ENCODE results near the gene CYP2A6. TPM values are rescaled to one million over a fixed set of nuclear protein-coding genes. Genes with fewer than 3 reads are reported as not detected.
"Not testable (repeated sequence)": the region's sequence is repeated elsewhere in the genome, so short reads cannot be mapped to it uniquely, and the experiment has no call there.

The CYP2A6 gene
- total and polyA plus RNA-seq, 4 experiments from 2014 or later: 0.23 TPM; not detected in 3

GRCh38 chr19:40843653-40844052, 6.6 kb downstream of the CYP2A6 start:
- H3K9me3 Mint-ChIP-seq; H3K27me3 ChIP-seq (ENCODE audit: insufficient read depth, low read length); H3K27ac ChIP-seq (ENCODE audit: low read depth, low read length); CTCF ChIA-PET (ENCODE audit: partially characterized antibody); H3K36me3 Mint-ChIP-seq; H3K9me3 ChIP-seq (ENCODE audit: control insufficient read depth in 1 of 2, low read length in 2 of 2); H3K36me3 ChIP-seq (ENCODE audit: insufficient read depth, low read length): not testable (repeated sequence)
- H3K4me1 ChIP-seq (ENCODE audit: insufficient read depth, low read length): peaks cover 14% of the 10 kb centered on the region
- Mint-ChIP-seq H3K4me3 (peak overlapping the region; percentile 62 to 87 (median 76)), H3K27ac (peak overlapping the region; percentile 72 to 98 (median 93)), H3K27me3 (peaks cover 4 to 11% of the 10 kb centered on the region in 2 donors), H3K4me1 (peaks cover 9 to 47% (median 29%) of the 10 kb centered on the region in 4 donors)
- POLR2A ChIA-PET (ENCODE audit: partially characterized antibody): interaction anchor here (0.8 to 0.9 kb wide), 2 partner anchors 127 to 180 kb away, joined by 3 to 7 read pairs; no protein-coding TSS in a partner anchor
- intact Hi-C loops (cut with micrococcal nuclease): loop anchor here (1.0 kb wide), 1 partner anchor 32 kb away; no protein-coding TSS in a partner anchor
- peak overlapping the region in 1 of 2 donors; percentile 19 for H3K4me3 ChIP-seq (ENCODE audit: low read length in 2 of 2)
- peak; percentile 76 to 89 (median 87) for DNase-seq

- H3K36me3 Mint-ChIP-seq; CTCF ChIA-PET (ENCODE audit: partially characterized antibody); H3K27me3 Mint-ChIP-seq; H3K9me3 ChIP-seq (ENCODE audit: control insufficient read depth in 1 of 2, low read length in 2 of 2); H3K36me3 ChIP-seq (ENCODE audit: insufficient read depth, low read length); H3K9me3 Mint-ChIP-seq; H3K27me3 ChIP-seq (ENCODE audit: insufficient read depth, low read length); H3K27ac ChIP-seq (ENCODE audit: low read depth, low read length); intact Hi-C loops (cut with micrococcal nuclease): not testable (repeated sequence)
- H3K4me1 ChIP-seq (ENCODE audit: insufficient read depth, low read length): peaks cover 14% of the 10 kb centered on the region
- peak in 1 of 5 donors; percentile 25 for DNase-seq
- peak overlapping the region in 1 of 2 donors; percentile 19 for H3K4me3 ChIP-seq (ENCODE audit: low read length in 2 of 2)
- Mint-ChIP-seq H3K27ac (peak overlapping the region; percentile 76 to 98 (median 93)), H3K4me1 (peaks cover 9 to 42% (median 28%) of the 10 kb centered on the region in 4 donors), H3K4me3 (peak overlapping the region; percentile 62 to 87 (median 80))
- POLR2A ChIA-PET (ENCODE audit: partially characterized antibody): interaction anchor here (0.8 to 0.9 kb wide), 2 partner anchors 128 to 180 kb away, joined by 3 to 7 read pairs; no protein-coding TSS in a partner anchor
Observed at GRCh38 chr19:40842997-40843652, 7.1 kb downstream of the CYP2A6 start.

GRCh38 chr19:40842012-40842411, 8.2 kb downstream of the CYP2A6 start:
- H3K4me3 Mint-ChIP-seq; H3K9me3 Mint-ChIP-seq; H3K4me3 ChIP-seq (ENCODE audit: low read length in 2 of 2); H3K27me3 Mint-ChIP-seq; H3K36me3 Mint-ChIP-seq; intact Hi-C loops (cut with micrococcal nuclease); H3K27me3 ChIP-seq (ENCODE audit: insufficient read depth, low read length); DNase-seq; H3K27ac ChIP-seq (ENCODE audit: low read depth, low read length); H3K36me3 ChIP-seq (ENCODE audit: insufficient read depth, low read length); POLR2A ChIA-PET (ENCODE audit: partially characterized antibody); H3K9me3 ChIP-seq (ENCODE audit: control insufficient read depth in 1 of 2, low read length in 2 of 2); CTCF ChIA-PET (ENCODE audit: partially characterized antibody): not testable (repeated sequence)
- Mint-ChIP-seq H3K27ac (peak overlapping the region in 1 of 7 donors; percentile 35), H3K4me1 (peaks cover 9 to 30% (median 23%) of the 10 kb centered on the region in 4 donors)
- H3K4me1 ChIP-seq (ENCODE audit: insufficient read depth, low read length): peaks cover 14% of the 10 kb centered on the region

GRCh38 chr19:40838477-40838876, 11.8 kb downstream of the CYP2A6 start:
- H3K36me3 ChIP-seq (ENCODE audit: insufficient read depth, low read length); H3K4me3 ChIP-seq (ENCODE audit: low read length in 2 of 2); H3K9me3 Mint-ChIP-seq; H3K9me3 ChIP-seq (ENCODE audit: control insufficient read depth in 1 of 2, low read length in 2 of 2); POLR2A ChIA-PET (ENCODE audit: partially characterized antibody); CTCF ChIA-PET (ENCODE audit: partially characterized antibody); H3K27ac ChIP-seq (ENCODE audit: low read depth, low read length); H3K4me1 Mint-ChIP-seq; H3K36me3 Mint-ChIP-seq; H3K27me3 Mint-ChIP-seq; DNase-seq; intact Hi-C loops (cut with micrococcal nuclease); H3K4me3 Mint-ChIP-seq; H3K27me3 ChIP-seq (ENCODE audit: insufficient read depth, low read length); H3K4me1 ChIP-seq (ENCODE audit: insufficient read depth, low read length); H3K27ac Mint-ChIP-seq: not testable (repeated sequence)

GRCh38 chr19:40836754-40837429, 13.4 kb downstream of the CYP2A6 start:
- no peaks in the 10 kb centered on the region for H3K4me1 ChIP-seq (ENCODE audit: insufficient read depth, low read length)
- ChIA-PET POLR2A (ENCODE audit: partially characterized antibody) (no interaction called here), CTCF (ENCODE audit: partially characterized antibody) (no interaction called here)
- H3K27me3 Mint-ChIP-seq: no peaks in the 10 kb centered on the region
- H3K36me3 Mint-ChIP-seq: no peaks in the 10 kb centered on the region
- no peak overlapping the region for H3K4me3 ChIP-seq (ENCODE audit: low read length in 2 of 2)
- no peak for DNase-seq
- H3K4me1 Mint-ChIP-seq: peaks cover 2 to 9% (median 6%) of the 10 kb centered on the region in 4 donors
- intact Hi-C loops (cut with micrococcal nuclease): no loop called here
- H3K27me3 ChIP-seq (ENCODE audit: insufficient read depth, low read length): no peaks in the 10 kb centered on the region
- H3K9me3 ChIP-seq (ENCODE audit: control insufficient read depth in 1 of 2, low read length in 2 of 2): no peaks in the 10 kb centered on the region
- H3K4me3 Mint-ChIP-seq: no peak overlapping the region
- no peak overlapping the region for H3K27ac ChIP-seq (ENCODE audit: low read depth, low read length)
- no peaks in the 10 kb centered on the region for H3K36me3 ChIP-seq (ENCODE audit: insufficient read depth, low read length)
- peak overlapping the region in 1 of 7 donors; percentile 1 for H3K27ac Mint-ChIP-seq
- no peaks in the 10 kb centered on the region for H3K9me3 Mint-ChIP-seq

- H3K36me3 ChIP-seq (ENCODE audit: insufficient read depth, low read length); H3K36me3 Mint-ChIP-seq; H3K27me3 Mint-ChIP-seq; DNase-seq; H3K27ac ChIP-seq (ENCODE audit: low read depth, low read length); H3K4me3 ChIP-seq (ENCODE audit: low read length in 2 of 2); H3K27me3 ChIP-seq (ENCODE audit: insufficient read depth, low read length); CTCF ChIA-PET (ENCODE audit: partially characterized antibody); intact Hi-C loops (cut with micrococcal nuclease); H3K9me3 ChIP-seq (ENCODE audit: control insufficient read depth in 1 of 2, low read length in 2 of 2); H3K9me3 Mint-ChIP-seq; H3K4me1 ChIP-seq (ENCODE audit: insufficient read depth, low read length): not testable (repeated sequence)
- H3K4me1 Mint-ChIP-seq: peaks cover 3 to 13% (median 6%) of the 10 kb centered on the region in 4 donors
- POLR2A ChIA-PET (ENCODE audit: partially characterized antibody): interaction anchor here (0.6 kb wide), 1 partner anchor 31 kb away, joined by 3 read pairs; no protein-coding TSS in a partner anchor
- peak overlapping the region in 3 of 8 donors; percentile 21 to 55 (median 34) for H3K4me3 Mint-ChIP-seq
- H3K27ac Mint-ChIP-seq: peak overlapping the region in 5 of 7 donors; percentile 39 to 90 (median 65)
Observed at GRCh38 chr19:40833728-40834533, 16.3 kb downstream of the CYP2A6 start.

- not testable (repeated sequence) for H3K4me3 ChIP-seq (ENCODE audit: low read length in 2 of 2)
- CTCF ChIA-PET (ENCODE audit: partially characterized antibody): interaction anchor here (0.7 kb wide), 1 partner anchor 170 kb away, joined by 3 read pairs; no protein-coding TSS in a partner anchor
- H3K27ac Mint-ChIP-seq: peak overlapping the region in 2 of 7 donors; percentile 29 to 59
Observed at GRCh38 chr19:40832431-40832790, 17.8 kb downstream of the CYP2A6 start.

More at GRCh38 chr19:40832431-40832790, 17.8 kb downstream of the CYP2A6 start:
- POLR2A ChIA-PET (ENCODE audit: partially characterized antibody); intact Hi-C loops (cut with micrococcal nuclease); H3K27me3 ChIP-seq (ENCODE audit: insufficient read depth, low read length); H3K4me3 Mint-ChIP-seq; H3K36me3 ChIP-seq (ENCODE audit: insufficient read depth, low read length); DNase-seq; H3K27me3 Mint-ChIP-seq; H3K4me1 ChIP-seq (ENCODE audit: insufficient read depth, low read length); H3K36me3 Mint-ChIP-seq; H3K9me3 ChIP-seq (ENCODE audit: control insufficient read depth in 1 of 2, low read length in 2 of 2); H3K9me3 Mint-ChIP-seq; H3K27ac ChIP-seq (ENCODE audit: low read depth, low read length): not testable (repeated sequence)
- peaks cover 3 to 15% (median 11%) of the 10 kb centered on the region in 4 donors for H3K4me1 Mint-ChIP-seq

Measured in CD4-positive, alpha-beta memory T cell (primary cell).